Activated T-cell treated with anti-CD3 and anti-CD28 coated beads for 4 hours (primary cell): ENCODE results near the gene PADI6.
"Not testable (repeated sequence)": the region's sequence is repeated elsewhere in the genome, so short reads cannot be mapped to it uniquely, and the experiment has no call there.

Source experiments
- DNase-seq: peaks from one replicate; pipeline ENCODE4 v3.0.0-alpha.2; 2020

The PADI6 gene

GRCh38 chr1:17405898-17406759 is 34.1 kb downstream of the PADI6 start:
- DNase-seq = no peak

GRCh38 chr1:17406760-17407475 is 34.9 kb downstream of the PADI6 start:
- DNase-seq = not testable (repeated sequence)

DNA sequence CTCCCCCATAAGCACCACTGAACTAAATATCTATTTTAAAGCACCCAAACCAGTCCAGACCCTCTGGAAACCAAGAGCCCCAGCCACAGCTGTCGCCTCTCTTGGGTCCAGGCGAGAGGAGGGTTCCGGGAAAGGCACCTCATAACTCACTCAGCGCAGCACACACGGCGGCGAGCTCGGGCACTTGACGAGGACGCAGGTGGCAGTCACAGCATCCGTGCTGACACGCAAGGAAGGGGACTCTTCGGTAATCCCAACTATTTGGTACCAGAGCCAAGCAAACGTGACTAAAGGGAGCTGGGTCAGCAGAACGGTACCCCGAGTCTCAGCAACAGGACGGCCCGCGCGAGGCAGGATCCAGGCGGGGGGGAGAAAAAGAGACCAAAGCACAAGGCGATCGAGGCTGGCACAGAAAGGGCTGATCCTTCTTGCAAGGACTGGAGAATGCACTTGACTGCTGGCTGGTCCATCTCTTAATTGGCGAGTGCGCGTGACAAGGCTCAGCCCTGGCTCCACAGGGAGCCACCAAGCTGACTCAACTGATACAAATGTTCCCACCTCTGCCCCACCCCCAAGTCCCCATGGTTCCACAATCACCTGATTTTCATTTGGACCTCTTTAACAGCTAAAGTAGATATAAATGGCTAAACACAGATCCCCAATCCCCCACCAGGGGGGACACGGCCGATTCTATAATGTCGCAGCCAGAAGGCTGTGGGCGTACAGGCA is 36.0 kb downstream of the PADI6 start:
- DNase-seq = not testable (repeated sequence)

- no peak for DNase-seq
Observed at GRCh38 chr1:17409391-17409811, 37.4 kb downstream of the PADI6 start.

DNA sequence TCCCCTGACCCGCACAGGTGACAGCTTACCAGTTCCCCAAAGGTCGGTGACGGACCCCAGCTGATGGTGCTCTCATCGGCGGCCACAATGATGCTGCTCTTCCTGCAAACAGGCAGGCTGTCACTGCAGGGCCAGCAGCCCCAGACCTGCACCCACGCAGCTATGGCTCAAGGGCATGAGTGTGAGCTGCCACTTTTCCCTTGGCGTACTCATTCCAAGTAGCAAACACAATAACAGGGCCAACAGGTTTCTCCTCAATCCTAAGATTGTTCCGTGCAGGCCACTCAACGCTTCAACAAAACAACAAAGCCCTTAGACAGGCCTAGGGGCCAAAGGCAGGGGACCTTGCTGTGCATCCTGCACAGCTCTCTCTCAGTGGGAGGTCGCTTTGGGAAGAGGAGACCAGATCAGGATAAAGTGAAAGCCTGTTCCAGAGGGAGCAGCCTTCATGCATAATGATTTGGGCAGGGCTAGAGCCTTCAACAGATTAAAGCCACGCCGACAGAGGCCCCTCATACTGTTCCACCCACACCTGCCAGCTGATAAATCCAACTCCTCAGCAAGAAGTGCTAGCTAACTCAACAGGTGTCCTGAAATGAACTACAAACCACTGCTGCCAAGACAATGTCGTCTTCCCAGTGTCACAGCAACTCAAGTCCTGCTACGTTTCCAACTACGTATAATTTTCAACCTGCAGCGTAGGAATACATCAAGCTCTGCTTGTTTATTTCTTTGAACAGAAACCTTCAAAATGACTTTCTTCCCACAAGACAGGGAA is 40.3 kb downstream of the PADI6 start:
- no peak for DNase-seq

GRCh38 chr1:17414022-17414421 is 42.0 kb downstream of the PADI6 start:
- no peak for DNase-seq

- no peak for DNase-seq
Observed at GRCh38 chr1:17416389-17416788, 44.4 kb downstream of the PADI6 start.

GRCh38 chr1:17419626-17420328 is 47.8 kb downstream of the PADI6 start:
- peak; percentile 47 for DNase-seq

GRCh38 chr1:17420391-17420918 is 48.5 kb downstream of the PADI6 start:
- no peak for DNase-seq

DNA sequence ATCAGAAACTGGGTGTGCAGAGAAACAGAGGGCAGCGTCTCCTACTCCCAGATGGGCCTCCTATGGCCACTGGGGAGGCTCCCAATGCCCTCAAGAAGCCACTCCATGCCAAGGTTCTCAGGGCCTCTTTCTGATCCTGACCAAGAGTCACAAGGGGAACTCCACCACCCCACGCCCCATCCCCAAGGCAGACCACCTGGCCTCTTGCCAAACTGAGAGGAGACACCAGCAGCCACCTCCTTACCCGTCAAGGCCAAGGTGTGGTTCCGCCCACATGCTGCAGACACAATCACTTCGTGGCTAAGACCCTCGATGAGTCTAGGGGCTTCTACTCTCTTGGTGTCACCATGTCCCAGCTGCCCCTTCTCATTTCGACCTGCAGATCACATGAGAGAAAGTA is 50.5 kb downstream of the PADI6 start:
- DNase-seq = no peak

GRCh38 chr1:17423781-17424245 is 51.8 kb downstream of the PADI6 start:
- no peak for DNase-seq

GRCh38 chr1:17425806-17426600 is 54.0 kb downstream of the PADI6 start:
- DNase-seq = no peak

DNA sequence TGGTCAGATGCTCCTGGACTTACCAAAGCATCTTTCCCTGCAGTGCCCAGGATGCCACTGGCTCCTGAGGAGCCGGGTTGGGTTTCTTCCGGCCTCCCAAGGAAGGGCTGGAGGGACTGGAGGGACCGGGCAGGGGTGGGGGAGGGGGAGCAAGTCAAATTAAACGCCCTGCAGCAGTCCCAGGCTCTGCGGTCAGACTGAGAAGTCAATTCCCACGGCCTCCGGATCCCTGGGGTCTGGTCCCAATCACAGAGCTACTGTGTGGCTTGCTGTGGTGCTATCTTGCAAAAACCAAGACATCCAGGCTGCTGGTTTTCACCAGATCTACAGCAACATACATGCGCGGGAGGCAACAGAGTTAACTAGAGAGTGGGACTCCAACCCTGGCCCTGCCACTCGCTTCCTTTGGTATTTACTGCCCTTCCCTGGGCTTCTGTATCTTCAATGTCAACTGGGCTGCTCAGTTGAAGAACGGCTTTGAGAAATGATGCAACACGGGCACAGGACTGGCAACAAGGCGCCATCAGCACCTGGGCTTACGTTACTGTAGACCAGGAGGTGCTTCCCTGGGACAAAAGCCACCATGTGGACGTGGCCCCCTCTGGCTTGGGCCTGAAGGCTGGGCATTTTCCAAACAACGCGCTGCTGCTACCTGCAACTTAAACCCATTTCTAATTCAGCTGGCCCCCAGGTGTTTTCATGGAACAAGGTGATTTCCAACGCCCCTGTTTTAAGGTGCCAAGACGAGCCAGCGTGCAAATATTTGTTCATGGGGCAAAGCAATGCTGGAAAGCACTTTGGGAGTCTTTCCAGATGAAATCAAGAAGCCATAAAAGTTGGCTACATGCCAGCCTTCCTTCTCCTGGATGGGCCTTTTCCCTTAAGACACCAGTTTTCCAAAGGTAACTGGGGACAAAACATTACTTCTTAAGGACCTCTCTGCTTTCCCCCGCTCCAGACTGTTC is 56.0 kb downstream of the PADI6 start:
- DNase-seq = no peak

DNA sequence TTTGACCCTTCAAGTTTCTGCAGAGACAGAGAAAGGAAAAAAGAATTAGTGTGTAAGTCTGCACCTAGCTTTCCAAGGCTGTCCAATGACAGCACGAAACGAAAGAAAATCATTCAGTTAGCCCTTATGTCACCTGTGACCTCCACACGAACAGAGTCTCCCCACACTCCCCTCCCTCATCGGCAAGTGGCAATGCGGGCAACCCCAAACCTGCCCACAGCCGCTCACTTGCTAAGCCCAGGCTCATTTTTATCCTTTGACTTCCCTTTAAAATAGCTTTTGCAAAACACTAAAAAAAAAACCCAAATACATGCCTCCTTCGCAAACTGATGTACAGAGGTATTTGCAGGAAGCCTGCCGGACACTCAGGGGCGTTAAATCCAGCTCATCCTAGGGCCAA is 57.2 kb downstream of the PADI6 start:
- no peak for DNase-seq

DNA sequence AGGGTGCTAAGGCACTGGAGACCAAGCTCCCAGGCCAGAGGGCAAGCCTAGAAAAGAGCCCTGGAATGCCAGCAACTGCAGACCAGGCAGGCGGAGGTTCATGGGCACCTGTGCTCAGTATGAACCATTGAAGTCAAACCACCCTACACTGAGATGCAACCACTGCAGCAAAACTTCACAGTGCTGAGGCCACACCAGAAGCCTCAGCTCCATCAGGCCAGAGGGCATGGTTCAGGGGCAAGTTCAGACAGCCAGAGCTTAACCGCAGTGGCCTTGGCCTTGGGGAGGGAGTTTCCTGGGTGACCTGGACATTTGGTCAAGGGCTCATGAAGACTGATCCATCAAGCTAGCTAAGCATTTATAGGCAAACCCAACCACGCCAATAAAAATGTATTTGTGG is 60.4 kb downstream of the PADI6 start:
- no peak for DNase-seq

DNA sequence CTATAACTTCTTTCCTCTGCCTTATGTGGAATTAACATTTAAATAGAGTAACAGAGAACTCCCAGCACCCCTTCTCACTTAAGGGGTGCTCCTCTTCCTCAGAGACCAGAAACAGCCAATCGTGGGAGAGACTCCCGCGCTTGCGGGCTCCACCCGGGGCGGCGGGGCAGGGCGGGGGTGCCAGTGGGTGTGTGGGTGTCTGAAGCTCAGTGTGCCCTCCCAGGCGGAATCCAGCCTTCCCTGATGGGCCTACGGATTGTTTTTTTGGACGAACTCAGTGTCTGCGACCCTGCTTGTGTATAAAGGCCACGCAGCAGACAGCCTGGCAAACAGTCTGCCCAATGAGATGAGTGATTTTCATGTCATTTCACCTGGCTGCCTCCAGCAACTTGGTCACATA is 61.3 kb downstream of the PADI6 start:
- DNase-seq = no peak

- no peak for DNase-seq
Observed at GRCh38 chr1:17434016-17434415, 62.0 kb downstream of the PADI6 start.

- no peak for DNase-seq
Observed at GRCh38 chr1:17434601-17435000, 62.6 kb downstream of the PADI6 start.

- no peak for DNase-seq
Observed at GRCh38 chr1:17436380-17437174, 64.6 kb downstream of the PADI6 start.
